Mesodermal cell (in vitro differentiated cells): ENCODE measurements around the gene DNAJC1.
"Not testable (repeated sequence)": the region's sequence is repeated elsewhere in the genome, so short reads cannot be mapped to it uniquely, and the experiment has no call there.

ENCODE experiments used
- H3K27ac ChIP-seq: 2 replicates; pipeline ENCODE4 v1.7.0; 2013; ENCODE audit warnings: mild to moderate bottlenecking, low read depth, low read length, moderate library complexity; ENCODE audit not compliant: severe bottlenecking
- H3K36me3 ChIP-seq: 2 replicates; pipeline ENCODE4 v1.7.1; 2013; ENCODE audit warnings: mild to moderate bottlenecking, low read length, moderate library complexity; ENCODE audit not compliant: control insufficient read depth, insufficient read depth
- H3K4me1 ChIP-seq: one replicate; pipeline ENCODE4 v1.7.1; 2013; ENCODE audit warnings: mild to moderate bottlenecking, low read length; ENCODE audit not compliant: insufficient read depth, control insufficient read depth, poor library complexity, severe bottlenecking
- H3K4me3 ChIP-seq: 2 replicates; pipeline ENCODE4 v1.7.0; 2013; ENCODE audit warnings: low read length, control low read depth, mild to moderate bottlenecking; ENCODE audit not compliant: insufficient read depth, poor library complexity, severe bottlenecking; ENCODE audit errors: extremely low read depth
- H3K9me3 ChIP-seq: 2 replicates; pipeline ENCODE4 v1.7.1; 2013; ENCODE audit warnings: mild to moderate bottlenecking, low read length, moderate library complexity; ENCODE audit not compliant: control insufficient read depth
- WGBS, 2 experiments: methylation state at CpG; one replicate each; pipeline ENCODE4 v1.1.5; 2013; ENCODE audit warnings: missing lambda C conversion rate in 2 of 2; ENCODE audit not compliant: insufficient coverage in 2 of 2; 5-methylcytosine and 5-hydroxymethylcytosine counted together

Gene DNAJC1

GRCh38 chr10:21904930-21905329 lies 98.6 kb downstream of the DNAJC1 start:
- Histone ChIP-seq H3K4me1 (no peaks in the 10 kb centered on the region), H3K36me3 (peaks cover 5% of the 10 kb centered on the region), H3K9me3 (no peaks in the 10 kb centered on the region), H3K4me3 (no peak overlapping the region), H3K27ac (no peak overlapping the region)
- no CpG with 5 or more reads among the region's 2 CpGs for WGBS, 2 experiments

- H3K36me3 ChIP-seq = peaks cover 9% of the 10 kb centered on the region
- no peak overlapping the region for H3K4me3 ChIP-seq
- H3K4me1 ChIP-seq = no peaks in the 10 kb centered on the region
- 94 to 96% methylated on average over 3 of the region's 5 CpGs for WGBS, 2 experiments
- H3K9me3 ChIP-seq = no peaks in the 10 kb centered on the region
- no peak overlapping the region for H3K27ac ChIP-seq
Observed at GRCh38 chr10:21899736-21900135, 103.8 kb downstream of the DNAJC1 start.

GRCh38 chr10:21895932-21896331 lies 107.6 kb downstream of the DNAJC1 start:
- H3K4me3 ChIP-seq = no peak overlapping the region
- no peaks in the 10 kb centered on the region for H3K9me3 ChIP-seq
- H3K27ac ChIP-seq = no peak overlapping the region
- no peaks in the 10 kb centered on the region for H3K4me1 ChIP-seq
- 83 to 100% methylated on average over 1 of the region's 1 CpG for WGBS, 2 experiments
- peaks cover 6% of the 10 kb centered on the region for H3K36me3 ChIP-seq

GRCh38 chr10:21894648-21895342 lies 108.7 kb downstream of the DNAJC1 start:
- Histone ChIP-seq H3K4me3 (no peak overlapping the region), H3K4me1 (no peaks in the 10 kb centered on the region), H3K36me3 (peaks cover 15% of the 10 kb centered on the region), H3K9me3 (no peaks in the 10 kb centered on the region), H3K27ac (no peak overlapping the region)
- 83 to 93% methylated on average over 2 to 3 of the region's 4 CpGs for WGBS, 2 experiments

- H3K36me3 ChIP-seq = peaks cover 15% of the 10 kb centered on the region
- no peak overlapping the region for H3K27ac ChIP-seq
- H3K9me3 ChIP-seq = no peaks in the 10 kb centered on the region
- no CpG with 5 or more reads among the region's 3 CpGs for WGBS, 2 experiments
- no peaks in the 10 kb centered on the region for H3K4me1 ChIP-seq
- no peak overlapping the region for H3K4me3 ChIP-seq
Observed at GRCh38 chr10:21891439-21891838, 112.1 kb downstream of the DNAJC1 start.

GRCh38 chr10:21889477-21890275 lies 113.9 kb downstream of the DNAJC1 start:
- Histone ChIP-seq H3K36me3 (peaks cover 11% of the 10 kb centered on the region), H3K9me3 (peaks cover 3% of the 10 kb centered on the region), H3K27ac (no peak overlapping the region), H3K4me3 (no peak overlapping the region), H3K4me1 (no peaks in the 10 kb centered on the region)
- 100% methylated on average over 1 of the region's 2 CpGs; no CpG with 5 or more reads in 1 of the 2 experiments for WGBS, 2 experiments

GRCh38 chr10:21888959-21889358 lies 114.6 kb downstream of the DNAJC1 start:
- Histone ChIP-seq H3K9me3 (peaks cover 3% of the 10 kb centered on the region), H3K27ac (no peak overlapping the region), H3K36me3 (peaks cover 11% of the 10 kb centered on the region), H3K4me1 (no peaks in the 10 kb centered on the region), H3K4me3 (no peak overlapping the region)
- WGBS, 2 experiments = 83 to 84% methylated on average over 3 of the region's 5 CpGs

- H3K9me3 ChIP-seq = peaks cover 3% of the 10 kb centered on the region
- no peak overlapping the region for H3K27ac ChIP-seq
- no peaks in the 10 kb centered on the region for H3K4me1 ChIP-seq
- peaks cover 20% of the 10 kb centered on the region for H3K36me3 ChIP-seq
- H3K4me3 ChIP-seq = no peak overlapping the region
Observed at GRCh38 chr10:21885940-21886339, 117.6 kb downstream of the DNAJC1 start.

- WGBS, 2 experiments = 92 to 95% methylated on average over 3 of the region's 5 CpGs
- Histone ChIP-seq H3K9me3 (peaks cover 5% of the 10 kb centered on the region), H3K4me3 (no peak overlapping the region), H3K36me3 (peaks cover 9% of the 10 kb centered on the region), H3K27ac (no peak overlapping the region), H3K4me1 (no peaks in the 10 kb centered on the region)
Observed at GRCh38 chr10:21873198-21873597, 130.3 kb downstream of the DNAJC1 start.

GRCh38 chr10:21872771-21873170 lies 130.8 kb downstream of the DNAJC1 start:
- not testable (repeated sequence) for H3K4me3 ChIP-seq, H3K36me3 ChIP-seq, H3K4me1 ChIP-seq, H3K9me3 ChIP-seq, H3K27ac ChIP-seq
- WGBS, 2 experiments = 95 to 96% methylated on average over 11 of the region's 11 CpGs

GRCh38 chr10:21870849-21871248 lies 132.7 kb downstream of the DNAJC1 start:
- peaks cover 10% of the 10 kb centered on the region for H3K36me3 ChIP-seq
- 100% methylated on average over 1 of the region's 1 CpG; no CpG with 5 or more reads in 1 of the 2 experiments for WGBS, 2 experiments
- H3K9me3 ChIP-seq = peaks cover 5% of the 10 kb centered on the region
- no peaks in the 10 kb centered on the region for H3K4me1 ChIP-seq
- no peak overlapping the region for H3K4me3 ChIP-seq
- no peak overlapping the region for H3K27ac ChIP-seq
